H1 (cell line): ENCODE measurements around the gene LY86. TPM values are rescaled to one million over a fixed set of nuclear protein-coding genes. Genes with fewer than 3 reads are reported as not detected.
A peak's percentile ranks its signal among the peaks of the same experiment; 100 is the strongest.

Source experiments
- CTCF ChIA-PET: fragments of 300-600 bp; sonication (Branson Sonifier 250); formaldehyde crosslinking; loops from one replicate; lab custom pipeline; 2021; ENCODE audit not compliant: partially characterized antibody; lab: Charles Lee
- POLR2A ChIA-PET: fragments of 300-600 bp; sonication (Branson Sonifier 250); formaldehyde crosslinking; loops from one replicate; lab custom pipeline; 2021; ENCODE audit warnings: inconsistent platforms; ENCODE audit not compliant: partially characterized antibody; lab: Charles Lee
- DNase-seq, 2 experiments: peaks; one replicate each; pipeline versions ENCODE4 v3.0.0 to v3.0.0-alpha.2; 2010 to 2022; ENCODE audit warnings: low spot score in 2 of 2, low read depth in 1 of 2, mixed read lengths in 1 of 2
- FAIRE-seq: peaks from 2 replicates; lab custom pipeline; 2011; peaks lifted over from hg19 to GRCh38; lab: Jason Lieb, UNC
- H2AFZ ChIP-seq: 2 replicates; pipeline ENCODE4 v1.8.1; 2012; ENCODE audit warnings: low read length, inconsistent platforms
- H2AK5ac ChIP-seq: 2 replicates; pipeline ENCODE4 v1.6.1; 2013; ENCODE audit warnings: low read depth, low read length
- H2BK120ac ChIP-seq: replicated peaks from 2 replicates; pipeline ENCODE3; 2013; ENCODE audit warnings: low read depth, low read length, inconsistent platforms
- H2BK12ac ChIP-seq: 2 replicates; pipeline ENCODE4 v1.6.1; 2013; ENCODE audit warnings: low read depth, low read length
- H2BK15ac ChIP-seq: 2 replicates; pipeline ENCODE4 v1.6.1; 2013; ENCODE audit warnings: low read length
- H2BK20ac ChIP-seq: 2 replicates; pipeline ENCODE4 v1.6.1; 2013; ENCODE audit warnings: low read length
- H2BK5ac ChIP-seq: 2 replicates; pipeline ENCODE4 v1.6.1; 2013; ENCODE audit warnings: low read depth, low read length
- H3K14ac ChIP-seq: 2 replicates; pipeline ENCODE4 v1.6.1; 2013; ENCODE audit warnings: inconsistent platforms; ENCODE audit not compliant: insufficient read length
- H3K18ac ChIP-seq: 2 replicates; pipeline ENCODE4 v1.6.1; 2013; ENCODE audit warnings: low read length; ENCODE audit errors: extremely low read depth
- H3K23ac ChIP-seq: 2 replicates; pipeline ENCODE4 v1.6.1; 2013; ENCODE audit warnings: inconsistent platforms; ENCODE audit not compliant: insufficient read length
- H3K23me2 ChIP-seq: 2 replicates; pipeline ENCODE4 v1.6.1; 2013; ENCODE audit warnings: low read depth, low read length
- H3K27ac ChIP-seq: 2 replicates; pipeline ENCODE4 v1.6.1; 2011; ENCODE audit warnings: low read depth, low read length, inconsistent platforms
- H3K27me3 ChIP-seq, 4 experiments: replicated peaks in 1 of 4; 1 replicate in 1 of 4; 2 replicates in 3 of 4; pipeline versions ENCODE4 v1.6.1 to v1.8.1; 2011 to 2013; ENCODE audit warnings: low read length in 3 of 4, mild to moderate bottlenecking in 3 of 4, inconsistent platforms in 2 of 4, mixed read lengths in 2 of 4, moderate library complexity in 1 of 4; ENCODE audit not compliant: control insufficient read depth in 3 of 4, insufficient read depth in 3 of 4; ENCODE audit errors: extremely low read depth in 1 of 4
- H3K36me3 ChIP-seq, 4 experiments: 2 replicates each; pipeline versions ENCODE4 v1.6.1 to v1.8.1; 2011 to 2013; ENCODE audit warnings: mild to moderate bottlenecking in 4 of 4, low read length in 3 of 4, moderate library complexity in 2 of 4, control low read depth in 1 of 4, inconsistent platforms in 1 of 4; ENCODE audit not compliant: insufficient read depth in 4 of 4, control insufficient read depth in 2 of 4
- H3K4ac ChIP-seq: replicated peaks from 2 replicates; pipeline ENCODE3; 2013; ENCODE audit warnings: low read length, low read depth, mixed read lengths, inconsistent platforms; ENCODE audit not compliant: insufficient read length
- H3K4me1 ChIP-seq, 4 experiments: replicated peaks in 1 of 4; 1 replicate in 1 of 4; 2 replicates in 3 of 4; pipeline versions ENCODE4 v1.6.1 to v1.8.1; 2011 to 2013; ENCODE audit warnings: low read length in 3 of 4, inconsistent platforms in 2 of 4, mixed read lengths in 1 of 4; ENCODE audit not compliant: insufficient read depth in 4 of 4, control insufficient read depth in 3 of 4
- H3K4me2 ChIP-seq, 2 experiments: 2 replicates each; pipeline versions ENCODE4 v1.6.1 to v1.8.1; 2011 to 2013; ENCODE audit warnings: low read depth in 2 of 2, low read length in 2 of 2, control low read depth in 1 of 2, inconsistent platforms in 1 of 2, mild to moderate bottlenecking in 1 of 2; ENCODE audit not compliant: insufficient read depth in 1 of 2
- H3K4me3 ChIP-seq, 4 experiments: fragments of 200-600, 300-600 bp in 1 of 4; sonication (generic), shearing (Covaris generic), sonication (Bioruptor Twin) in 1 of 4; 2 replicates each; pipeline versions ENCODE4 v1.5.1 to v1.8.1; 2011 to 2016; ENCODE audit warnings: low read length in 4 of 4, low read depth in 3 of 4, control low read depth in 2 of 4, inconsistent platforms in 2 of 4, mild to moderate bottlenecking in 2 of 4, mixed read lengths in 1 of 4, moderate library complexity in 1 of 4; ENCODE audit not compliant: insufficient read depth in 2 of 4; ENCODE audit errors: extremely low read depth in 1 of 4
- H3K56ac ChIP-seq: replicated peaks from 2 replicates; pipeline ENCODE3; 2013; ENCODE audit warnings: low read depth, mild to moderate bottlenecking, mixed read lengths, low read length, inconsistent platforms; ENCODE audit not compliant: insufficient read length
- H3K79me1 ChIP-seq: 2 replicates; pipeline ENCODE4 v1.6.1; 2013; ENCODE audit warnings: low read depth, low read length, control low read depth
- H3K79me2 ChIP-seq, 2 experiments: 2 replicates each; pipeline versions ENCODE4 v1.6.1 to v1.8.1; 2012 to 2013; ENCODE audit warnings: low read length in 2 of 2, mild to moderate bottlenecking in 2 of 2, inconsistent platforms in 1 of 2; ENCODE audit not compliant: insufficient read depth in 2 of 2, control insufficient read depth in 1 of 2
- H3K9ac ChIP-seq, 4 experiments: replicated peaks in 1 of 4; 1 replicate in 1 of 4; 2 replicates in 3 of 4; pipeline versions ENCODE4 v1.6.1 to v1.8.1; 2011 to 2013; ENCODE audit warnings: low read depth in 3 of 4, low read length in 3 of 4, control low read depth in 2 of 4, mild to moderate bottlenecking in 2 of 4, moderate library complexity in 2 of 4, inconsistent platforms in 1 of 4; ENCODE audit errors: extremely low read depth in 1 of 4
- H3K9me3 ChIP-seq, 2 experiments: 2 replicates each; pipeline versions ENCODE4 v1.6.1 to v1.8.1; 2012 to 2013; ENCODE audit warnings: mild to moderate bottlenecking in 2 of 2, moderate library complexity in 2 of 2, control low read depth in 1 of 2, inconsistent platforms in 1 of 2, low read depth in 1 of 2, low read length in 1 of 2, mixed read lengths in 1 of 2; ENCODE audit not compliant: insufficient read depth in 2 of 2
- H4K20me1 ChIP-seq, 2 experiments: replicated peaks in 1 of 2; 2 replicates each; pipeline versions ENCODE3 to v1.8.1; 2011 to 2013; ENCODE audit warnings: inconsistent platforms in 2 of 2, low read length in 2 of 2, mild to moderate bottlenecking in 1 of 2; ENCODE audit not compliant: insufficient read depth in 2 of 2, control insufficient read depth in 1 of 2
- H4K5ac ChIP-seq: 2 replicates; pipeline ENCODE4 v1.6.1; 2013; ENCODE audit warnings: low read length, low read depth, mixed read lengths, inconsistent platforms; ENCODE audit not compliant: insufficient read length
- H4K8ac ChIP-seq: 2 replicates; pipeline ENCODE4 v1.8.0; 2013; ENCODE audit warnings: mild to moderate bottlenecking, moderate library complexity, low read length, inconsistent platforms; ENCODE audit not compliant: insufficient read depth; ENCODE audit errors: extremely low read depth
- H4K91ac ChIP-seq: replicated peaks from 2 replicates; pipeline ENCODE3; 2013; ENCODE audit warnings: low read length, mixed read lengths, inconsistent platforms; ENCODE audit not compliant: insufficient read length
- BRCA1 ChIP-seq: IDR thresholded peaks from 2 replicates; pipeline ENCODE4 v1.6.1; 2012; ENCODE audit warnings: low read depth, low read length, improper control_type of control experiment
- CBX8 ChIP-seq: fragments of 300-800, 300-1000 bp; sonication (generic); IDR thresholded peaks from 2 replicates; pipeline ENCODE4 v1.7.1; 2016; ENCODE audit warnings: low read depth, low read length, borderline replicate concordance
- CTCF ChIP-seq, 3 experiments: IDR thresholded peaks; 1 replicate in 2 of 3; 2 replicates in 1 of 3; pipeline versions ENCODE4 v1.5.1 to v1.6.1; 2011; ENCODE audit warnings: low read length in 3 of 3, mild to moderate bottlenecking in 3 of 3, inconsistent platforms in 2 of 3, low read depth in 1 of 3, moderate library complexity in 1 of 3; ENCODE audit not compliant: insufficient read depth in 1 of 3; ENCODE audit errors: control extremely low read depth in 1 of 3
- JUN ChIP-seq: IDR thresholded peaks from 2 replicates; pipeline ENCODE4 v1.6.1; 2011; ENCODE audit warnings: low read depth, mild to moderate bottlenecking, improper control_type of control experiment, low read length
- RAD21 ChIP-seq, 2 experiments: IDR thresholded peaks in 1 of 2; conservative IDR thresholded peaks in 1 of 2; 2 replicates each; pipeline ENCODE4 v1.6.1; 2011; ENCODE audit warnings: low read depth in 2 of 2, low read length in 2 of 2, improper control_type of control experiment in 1 of 2, inconsistent platforms in 1 of 2, mild to moderate bottlenecking in 1 of 2, moderate library complexity in 1 of 2
- TBP ChIP-seq: IDR thresholded peaks from 2 replicates; pipeline ENCODE4 v1.6.1; 2011; ENCODE audit warnings: low read depth, low read length, improper control_type of control experiment
- WGBS, 2 experiments: shearing (Covaris generic) in 1 of 2; methylation state at CpG; one replicate each; pipeline versions ENCODE4 v1.1.6 to v1.1.7; 2013 to 2015; ENCODE audit warnings: low lambda C conversion rate in 2 of 2, mixed read lengths in 2 of 2, inconsistent platforms in 1 of 2, low coverage in 1 of 2, missing lambda C conversion rate in 1 of 2; ENCODE audit not compliant: insufficient replicate concordance in 2 of 2, insufficient coverage in 1 of 2, insufficient read length in 1 of 2; ENCODE audit errors: extremely low coverage in 1 of 2, missing lambda C conversion rate in 1 of 2; 5-methylcytosine and 5-hydroxymethylcytosine counted together
- polyA plus RNA-seq, 7 experiments: library from polyadenylated mRNA; depleted of rRNA in 3 of 7; stranded (reverse) in 5 of 7; unstranded in 2 of 7; fragments of >200 nt in 5 of 7; fragments of 200-250 nt in 2 of 7; gene quantifications; 1 replicate in 5 of 7; 2 replicates in 1 of 7; 4 replicates in 1 of 7; pipeline versions ENCODE4 v1.2.1 to v1.2.3, GENCODE V29; 2011 to 2013; ENCODE audit warnings: missing spikeins in 2 of 7, mixed read lengths in 2 of 7
- total RNA-seq: library from RNA; stranded (reverse); fragmentation: NEBNext Ultra II Directional; extraction: Animal tissue kit (Norgen Biotek cat#: 25700); gene quantifications from 2 replicates; pipeline ENCODE4 v1.2.1, GENCODE V29; 2021
- TF ChIP-seq, protein P1 (sequence below): IDR thresholded peaks from 2 replicates; pipeline ENCODE4 v1.6.1; 2011; ENCODE audit warnings: low read depth, mild to moderate bottlenecking, low read length; ENCODE audit not compliant: insufficient read depth

The LY86 gene
- total and polyA plus RNA-seq, 2 of the 8 experiments (the other 6 are each of a cell fraction or from before 2014, with no cell fraction given), result not detected

GRCh38 chr6:6560909-6561308 lies 27.6 kb upstream of the LY86 start:
- no peak overlapping the region for H2AK5ac ChIP-seq
- no peaks in the 10 kb centered on the region for H3K4me1 ChIP-seq
- 83% methylated on average over 3 of the region's 3 CpGs; no CpG with 5 or more reads in 1 of the 2 experiments for WGBS, 2 experiments
- no peak overlapping the region for H4K91ac ChIP-seq
- no peaks in the 10 kb centered on the region for H4K20me1 ChIP-seq
- no peaks in the 10 kb centered on the region for H3K27me3 ChIP-seq
- no peak overlapping the region for H3K9ac ChIP-seq
- ChIA-PET POLR2A (no interaction called here), CTCF (interaction anchor here (1.3 to 1.6 kb wide), 2 partner anchors 60 to 66 kb away, joined by 3 to 4 read pairs; no protein-coding TSS in a partner anchor)
- no peak overlapping the region for H2BK15ac ChIP-seq
- no peaks in the 10 kb centered on the region for H3K79me1 ChIP-seq
- no peak overlapping the region for H3K56ac ChIP-seq
- H3K4me3 ChIP-seq, result no peak overlapping the region
- H3K18ac ChIP-seq, result no peak overlapping the region
- no peak overlapping the region for H3K4ac ChIP-seq
- no peak overlapping the region for H2BK120ac ChIP-seq
- no peak overlapping the region for H4K5ac ChIP-seq
- TF ChIP-seq RAD21 (IDR thresholded peaks at IDR 0.05 in 1 of 2, conservative IDR thresholded peaks at IDR 0.05 in 1 of 2; ENCODE audit: low read depth in 2 of 2, low read length in 2 of 2) (peak; percentile 10 to 34; a peak in 3 of 4 replicates), JUN (no peak), BRCA1 (no peak), CBX8 (no peak), TBP (no peak), CTCF (IDR thresholded peaks at IDR 0.05; ENCODE audit: control extremely low read depth in 1 of 3, insufficient read depth in 1 of 3, low read depth in 1 of 3, low read length in 3 of 3) (0 out of 4 replicates have a peak, but pooled peaks of 1 of the 3 experiments have one; percentile 7)
- TF ChIP-seq, protein P1, sequence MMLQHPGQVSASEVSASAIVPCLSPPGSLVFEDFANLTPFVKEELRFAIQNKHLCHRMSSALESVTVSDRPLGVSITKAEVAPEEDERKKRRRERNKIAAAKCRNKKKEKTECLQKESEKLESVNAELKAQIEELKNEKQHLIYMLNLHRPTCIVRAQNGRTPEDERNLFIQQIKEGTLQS, result no peak
- H3K9me3 ChIP-seq, result peaks cover 4 to 7% of the 10 kb centered on the region in 2 experiments; a peak in 2 of 4 replicates
- H2BK12ac ChIP-seq, result no peak overlapping the region
- DNase-seq (no peak), FAIRE-seq (no peak)
- no peak overlapping the region for H4K8ac ChIP-seq
- no peaks in the 10 kb centered on the region for H3K79me2 ChIP-seq
- no peak overlapping the region for H2BK5ac ChIP-seq
- no peaks in the 10 kb centered on the region for H3K36me3 ChIP-seq
- H2BK20ac ChIP-seq, result no peak overlapping the region
- H3K23me2 ChIP-seq, result 0 out of 2 replicates have a peak, but pooled peaks cover 1% of the 10 kb centered on the region
- no peak overlapping the region for H3K23ac ChIP-seq
- no peak overlapping the region for H2AFZ ChIP-seq
- H3K14ac ChIP-seq, result no peak overlapping the region
- no peak overlapping the region for H3K27ac ChIP-seq
- H3K4me2 ChIP-seq, result no peak overlapping the region
